ENCODE results near the gene AGRN.
"Not testable (repeated sequence)": the region's sequence is repeated elsewhere in the genome, so short reads cannot be mapped to it uniquely, and the experiment has no call there.

DNA sequence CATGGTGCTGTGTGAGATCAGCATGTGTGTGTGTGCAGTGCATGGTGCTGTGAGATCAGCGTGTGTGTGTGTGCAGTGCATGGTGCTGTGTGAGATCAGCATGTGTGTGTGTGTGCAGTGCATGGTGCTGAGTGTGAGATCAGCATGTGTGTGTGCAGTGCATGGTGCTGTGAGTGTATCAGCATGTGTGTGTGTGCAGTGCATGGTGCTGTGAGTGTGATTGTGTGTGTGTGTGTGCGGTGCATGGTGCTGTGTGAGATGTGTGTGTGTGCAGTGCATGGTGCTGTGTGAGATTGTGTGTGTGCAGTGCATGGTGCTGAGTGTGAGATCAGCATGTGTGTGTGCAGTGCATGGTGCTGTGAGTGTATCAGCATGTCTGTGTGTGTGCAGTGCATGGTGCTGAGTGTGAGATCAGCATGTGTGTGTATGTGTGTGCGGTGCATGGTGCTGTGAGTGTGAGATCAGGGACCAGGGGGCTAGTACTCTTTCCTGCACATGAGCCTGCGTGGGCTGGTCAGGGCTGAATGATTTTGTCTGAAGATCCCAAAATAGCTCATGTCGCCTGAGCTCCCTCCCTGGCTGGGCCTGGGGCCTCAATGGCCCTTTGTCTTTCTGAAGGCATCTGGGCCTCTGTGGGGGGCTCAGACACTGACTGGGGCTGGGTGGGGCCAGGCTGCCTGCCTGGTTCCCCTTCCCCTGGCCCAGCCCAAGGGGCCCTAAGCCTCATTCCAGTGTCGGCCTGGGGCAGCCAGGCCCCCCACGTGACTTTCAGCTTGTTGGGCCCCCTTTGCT, 11.1 kb downstream of the AGRN start:
- TF ChIP-seq, protein P1, sequence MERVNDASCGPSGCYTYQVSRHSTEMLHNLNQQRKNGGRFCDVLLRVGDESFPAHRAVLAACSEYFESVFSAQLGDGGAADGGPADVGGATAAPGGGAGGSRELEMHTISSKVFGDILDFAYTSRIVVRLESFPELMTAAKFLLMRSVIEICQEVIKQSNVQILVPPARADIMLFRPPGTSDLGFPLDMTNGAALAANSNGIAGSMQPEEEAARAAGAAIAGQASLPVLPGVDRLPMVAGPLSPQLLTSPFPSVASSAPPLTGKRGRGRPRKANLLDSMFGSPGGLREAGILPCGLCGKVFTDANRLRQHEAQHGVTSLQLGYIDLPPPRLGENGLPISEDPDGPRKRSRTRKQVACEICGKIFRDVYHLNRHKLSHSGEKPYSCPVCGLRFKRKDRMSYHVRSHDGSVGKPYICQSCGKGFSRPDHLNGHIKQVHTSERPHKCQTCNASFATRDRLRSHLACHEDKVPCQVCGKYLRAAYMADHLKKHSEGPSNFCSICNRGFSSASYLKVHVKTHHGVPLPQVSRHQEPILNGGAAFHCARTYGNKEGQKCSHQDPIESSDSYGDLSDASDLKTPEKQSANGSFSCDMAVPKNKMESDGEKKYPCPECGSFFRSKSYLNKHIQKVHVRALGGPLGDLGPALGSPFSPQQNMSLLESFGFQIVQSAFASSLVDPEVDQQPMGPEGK (CRISPR knock-in tag; IDR thresholded peaks at IDR 0.05; ENCODE audit: borderline replicate concordance), result not testable (repeated sequence)
- TF ChIP-seq ISL1 (CRISPR knock-in tag; IDR thresholded peaks at IDR 0.05); SNAI2 (CRISPR knock-in tag; IDR thresholded peaks at IDR 0.05); ZC3H10 (CRISPR knock-in tag; IDR thresholded peaks at IDR 0.05); ARNTL (CRISPR knock-in tag; IDR thresholded peaks at IDR 0.05; ENCODE audit: borderline replicate concordance, low read depth); OSR1 (CRISPR knock-in tag; IDR thresholded peaks at IDR 0.05); ZFP3 (CRISPR knock-in tag; IDR thresholded peaks at IDR 0.05): not testable (repeated sequence)
- TF ChIP-seq, protein P2, sequence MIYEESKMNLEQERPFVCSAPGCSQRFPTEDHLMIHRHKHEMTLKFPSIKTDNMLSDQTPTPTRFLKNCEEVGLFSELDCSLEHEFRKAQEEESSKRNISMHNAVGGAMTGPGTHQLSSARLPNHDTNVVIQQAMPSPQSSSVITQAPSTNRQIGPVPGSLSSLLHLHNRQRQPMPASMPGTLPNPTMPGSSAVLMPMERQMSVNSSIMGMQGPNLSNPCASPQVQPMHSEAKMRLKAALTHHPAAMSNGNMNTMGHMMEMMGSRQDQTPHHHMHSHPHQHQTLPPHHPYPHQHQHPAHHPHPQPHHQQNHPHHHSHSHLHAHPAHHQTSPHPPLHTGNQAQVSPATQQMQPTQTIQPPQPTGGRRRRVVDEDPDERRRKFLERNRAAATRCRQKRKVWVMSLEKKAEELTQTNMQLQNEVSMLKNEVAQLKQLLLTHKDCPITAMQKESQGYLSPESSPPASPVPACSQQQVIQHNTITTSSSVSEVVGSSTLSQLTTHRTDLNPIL (CRISPR knock-in tag; IDR thresholded peaks at IDR 0.05; ENCODE audit: low read depth), result not testable (repeated sequence)

Data from SK-N-SH treated with all-trans-retinoic acid at 6 μM for 48 hours (cell line).